GM21360 (cell line): ENCODE measurements around the gene PAFAH1B2.
"Not testable (repeated sequence)": the region's sequence is repeated elsewhere in the genome, so short reads cannot be mapped to it uniquely, and the experiment has no call there.

ENCODE experiments used
- ATAC-seq: cut with Tn5 transposase; IDR thresholded peaks from one replicate; pipeline ENCODE4 v1.9.1; 2021; ENCODE audit warnings: mild to moderate bottlenecking, moderate library complexity; ENCODE audit not compliant: unreplicated experiment

Gene PAFAH1B2, protein sequence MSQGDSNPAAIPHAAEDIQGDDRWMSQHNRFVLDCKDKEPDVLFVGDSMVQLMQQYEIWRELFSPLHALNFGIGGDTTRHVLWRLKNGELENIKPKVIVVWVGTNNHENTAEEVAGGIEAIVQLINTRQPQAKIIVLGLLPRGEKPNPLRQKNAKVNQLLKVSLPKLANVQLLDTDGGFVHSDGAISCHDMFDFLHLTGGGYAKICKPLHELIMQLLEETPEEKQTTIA

GRCh38 chr11:117143871-117144476 is at the start of gene PAFAH1B2:
TSS of gene PAFAH1B2 (plus strand) at chr11:117144287. CDS start at chr11:117152448, 8,161 bp downstream.
- peak; percentile 95 for ATAC-seq

DNA sequence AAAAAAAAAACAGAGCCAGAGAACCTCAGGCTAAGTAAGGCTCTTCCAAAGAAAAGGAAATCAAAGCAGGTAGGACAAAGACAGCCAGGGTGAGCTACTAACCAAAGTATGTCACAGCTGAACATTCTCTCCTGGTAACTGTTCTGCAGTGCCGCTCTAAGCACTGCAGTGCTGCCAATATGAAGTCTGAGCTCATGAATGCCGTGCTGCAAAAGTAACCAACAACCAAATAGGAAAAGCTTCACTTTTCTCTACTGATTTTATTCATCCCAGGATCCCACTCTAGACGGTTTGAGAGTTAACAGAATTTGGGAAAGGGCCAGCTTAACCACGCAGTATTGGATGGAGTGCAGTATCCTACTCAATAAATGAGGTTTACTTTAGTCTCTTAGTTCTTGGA is 49.3 kb upstream of the PAFAH1B2 start:
- ATAC-seq, result no peak

DNA sequence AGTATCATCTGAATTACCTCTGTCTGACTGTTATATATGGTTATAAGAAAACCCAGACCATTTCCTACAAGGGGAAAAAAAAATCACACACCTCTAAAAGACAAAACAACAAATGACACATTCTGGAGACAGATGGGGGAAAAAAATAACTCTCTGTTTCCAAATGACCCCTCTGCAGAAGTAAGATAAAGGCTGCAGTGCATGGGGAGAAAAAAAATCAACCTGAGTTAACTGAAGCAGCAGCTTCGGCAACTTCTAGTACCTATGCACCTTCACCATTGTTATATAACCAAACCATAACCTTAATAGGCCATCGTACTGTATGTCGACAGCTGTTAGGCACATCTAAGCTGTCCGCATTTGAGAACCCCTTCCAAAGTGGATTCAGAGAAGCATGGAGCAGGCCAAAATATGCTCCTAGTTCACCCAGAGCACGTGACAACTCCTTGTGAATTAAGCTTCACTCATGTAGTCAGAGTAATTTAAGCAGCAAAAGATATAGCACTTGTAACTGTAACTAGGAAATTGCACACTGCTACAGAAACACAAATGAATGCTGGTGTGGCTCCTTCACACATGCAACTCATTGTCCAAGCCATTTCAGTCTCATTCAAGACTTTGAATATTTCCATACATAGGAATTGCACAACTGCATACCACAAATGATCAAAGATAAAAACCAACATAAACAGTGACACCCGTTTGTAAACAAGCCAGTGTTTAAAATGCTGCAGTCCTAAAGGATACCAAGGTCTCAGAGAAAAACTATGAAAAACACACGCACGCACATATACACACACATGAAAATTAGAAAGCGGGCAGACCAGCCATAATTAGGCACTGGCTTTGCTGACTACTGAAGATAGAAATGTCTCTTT is 48.6 kb upstream of the PAFAH1B2 start:
- no peak for ATAC-seq

DNA sequence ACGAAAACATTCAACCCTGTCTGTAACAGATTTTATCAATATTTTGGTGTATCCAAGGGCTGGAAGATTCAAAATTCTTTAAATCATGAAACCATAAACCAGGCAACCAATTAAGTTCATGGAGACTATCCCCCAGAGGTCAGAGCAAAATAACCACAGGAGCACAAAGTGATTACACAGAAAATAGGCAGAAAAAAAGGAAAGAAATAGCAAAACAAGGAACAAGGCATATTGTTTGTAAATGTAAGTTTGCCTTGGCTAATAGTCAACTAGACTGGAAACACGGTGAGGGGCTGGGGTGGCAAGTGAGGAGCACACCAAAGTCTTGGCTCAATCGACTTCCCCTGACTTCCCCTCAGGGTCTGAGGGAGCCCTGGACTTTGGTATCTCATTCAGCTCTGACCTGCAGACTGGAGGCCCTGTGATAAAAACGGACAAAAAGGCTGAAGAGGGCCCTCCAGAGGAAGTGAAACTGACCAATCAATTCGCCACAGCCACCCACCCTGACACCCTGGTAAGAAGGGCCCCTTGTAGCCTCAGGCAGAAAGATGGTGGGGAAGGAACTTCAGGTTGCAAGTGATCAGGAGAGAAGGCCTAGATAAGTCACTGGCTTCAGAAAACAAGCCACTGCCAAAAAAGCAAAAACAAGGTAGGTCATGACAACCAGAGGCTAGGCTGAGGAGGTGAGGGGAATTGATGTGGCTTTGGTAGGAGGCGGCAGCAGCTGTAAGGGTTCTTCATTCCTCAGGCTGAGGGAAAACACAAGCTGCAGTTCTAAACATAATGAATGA is 47.7 kb upstream of the PAFAH1B2 start:
- peak; percentile 32 for ATAC-seq

- no peak for ATAC-seq
These were observed 47.1 kb upstream of the PAFAH1B2 start for GRCh38 chr11:117097014-117097388.

GRCh38 chr11:117097389-117098268 is 46.5 kb upstream of the PAFAH1B2 start:
- ATAC-seq, result peak; percentile 26

DNA sequence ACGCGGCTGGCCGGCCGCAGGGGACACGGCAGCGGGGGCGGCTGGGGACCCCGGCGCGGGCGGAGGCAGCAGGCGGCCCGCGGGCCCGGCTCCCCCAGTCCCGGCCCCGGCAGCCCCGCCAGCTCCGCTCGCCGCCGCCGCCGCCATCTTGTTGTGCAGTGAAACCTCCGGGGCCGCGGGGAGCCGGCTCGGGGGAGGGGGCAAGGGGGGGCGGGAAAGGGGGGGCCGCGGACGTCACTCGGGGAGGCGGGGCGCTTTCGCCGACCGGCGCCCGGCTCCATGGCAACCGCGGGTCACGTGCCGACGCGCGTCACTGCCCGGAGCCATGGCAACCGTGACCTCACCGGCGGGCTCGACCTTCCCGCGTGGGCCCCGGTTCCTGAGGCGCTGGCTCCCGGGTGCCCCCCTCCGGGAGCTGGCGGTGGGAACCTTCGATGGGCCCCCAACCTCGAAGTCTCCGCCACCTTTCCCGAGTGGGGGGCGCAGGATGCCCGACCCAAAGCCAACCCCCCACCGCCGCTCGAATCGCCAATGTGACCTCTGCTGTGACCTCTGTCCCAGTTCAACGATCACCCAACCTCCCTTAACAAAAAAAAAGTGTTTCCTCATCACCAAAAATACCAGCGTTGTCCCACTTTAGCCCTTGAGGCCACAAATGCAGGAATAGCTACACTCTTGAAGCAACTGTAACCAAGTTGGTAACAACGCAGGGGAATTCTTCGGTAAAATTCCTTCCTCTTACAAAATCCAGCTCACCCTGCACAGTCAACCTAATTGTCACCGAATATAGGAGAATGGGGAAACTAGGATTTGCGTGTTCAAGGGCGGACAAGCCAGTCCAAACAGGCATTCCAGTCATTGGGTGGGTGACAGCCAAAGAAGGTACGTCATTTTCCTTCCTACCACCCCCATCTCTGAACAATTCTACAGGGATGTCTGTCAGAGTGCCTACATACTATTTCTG is 45.5 kb upstream of the PAFAH1B2 start, which contains the start of gene SIK3:
SIK3 (minus strand) TSS at position 160 of the 964 bp plus-strand sequence; CDS start at position 147, 13 bp downstream.
- ATAC-seq, result peak; percentile 67

- no peak for ATAC-seq
These were observed 44.4 kb upstream of the PAFAH1B2 start for GRCh38 chr11:117099696-117100095.

DNA sequence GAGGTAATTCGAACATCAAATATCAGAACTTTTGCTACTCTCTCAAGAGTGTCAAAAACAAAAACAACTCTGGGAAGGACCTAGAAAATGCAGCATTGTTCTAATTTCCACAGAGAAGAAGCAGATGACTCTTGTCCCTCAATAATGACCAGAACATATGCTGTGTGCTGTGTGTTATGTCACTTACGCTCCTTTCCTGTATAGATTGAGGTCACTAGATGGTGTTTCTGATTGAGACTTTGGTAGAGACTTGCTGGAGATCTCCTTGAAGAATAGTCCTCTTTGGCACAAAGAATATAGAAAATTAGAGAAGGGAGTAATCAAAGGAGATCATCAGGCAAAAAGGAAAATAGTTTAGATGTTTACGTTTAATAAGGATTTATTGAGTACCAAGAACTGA is 43.5 kb upstream of the PAFAH1B2 start:
- ATAC-seq, result no peak

- no peak for ATAC-seq
These were observed 36.1 kb upstream of the PAFAH1B2 start for GRCh38 chr11:117107701-117108590.

DNA sequence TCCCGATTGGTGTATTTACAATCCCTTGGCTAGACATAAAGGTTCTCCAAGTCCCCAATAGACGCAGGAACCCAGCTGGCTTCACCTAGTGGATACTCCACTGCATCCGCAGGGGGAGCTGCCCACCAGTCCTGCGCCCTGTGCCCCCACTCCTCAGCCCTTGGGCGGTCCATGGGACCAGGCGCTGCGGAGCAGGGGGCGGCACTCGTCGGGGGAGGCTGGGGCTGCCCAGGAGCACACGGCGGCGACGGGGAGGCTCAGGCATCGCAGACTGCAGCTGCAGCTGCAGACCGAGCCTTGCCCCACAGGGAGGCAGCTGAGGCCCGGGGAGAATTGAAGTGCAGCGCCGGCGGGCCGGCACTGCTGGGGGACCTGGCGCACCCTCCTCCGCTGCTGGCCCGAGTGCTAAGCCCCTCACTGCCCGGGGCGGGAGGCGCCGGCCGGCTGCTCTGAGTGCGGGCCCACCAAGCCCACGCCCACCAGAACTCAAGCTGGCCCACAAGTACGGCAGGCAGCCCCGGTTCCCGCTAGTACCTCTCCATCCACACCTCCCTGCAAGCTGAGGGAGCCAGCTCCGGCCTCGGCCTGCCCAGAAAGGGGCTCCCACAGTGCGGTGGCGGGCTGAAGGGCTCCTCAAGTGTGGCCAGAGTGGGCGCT is 33.7 kb upstream of the PAFAH1B2 start:
- ATAC-seq, result no peak

DNA sequence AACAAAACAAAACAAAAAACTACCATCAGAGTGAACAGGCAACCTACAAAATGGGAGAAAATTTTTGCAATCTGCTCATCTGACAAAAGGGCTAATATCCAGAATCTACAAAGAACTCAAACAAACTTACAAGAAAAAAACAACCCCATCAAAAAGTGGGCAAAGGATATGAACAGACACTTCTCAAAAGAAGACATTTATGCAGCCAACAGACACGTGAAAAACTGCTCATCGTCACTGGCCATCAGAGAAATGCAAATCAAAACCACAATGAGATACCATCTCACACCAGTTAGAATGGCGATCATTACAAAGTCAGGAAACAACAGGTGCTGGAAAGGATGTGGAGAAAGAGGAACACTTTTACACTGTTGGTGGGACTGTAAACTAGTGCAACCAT is 31.6 kb upstream of the PAFAH1B2 start:
- not testable (repeated sequence) for ATAC-seq

DNA sequence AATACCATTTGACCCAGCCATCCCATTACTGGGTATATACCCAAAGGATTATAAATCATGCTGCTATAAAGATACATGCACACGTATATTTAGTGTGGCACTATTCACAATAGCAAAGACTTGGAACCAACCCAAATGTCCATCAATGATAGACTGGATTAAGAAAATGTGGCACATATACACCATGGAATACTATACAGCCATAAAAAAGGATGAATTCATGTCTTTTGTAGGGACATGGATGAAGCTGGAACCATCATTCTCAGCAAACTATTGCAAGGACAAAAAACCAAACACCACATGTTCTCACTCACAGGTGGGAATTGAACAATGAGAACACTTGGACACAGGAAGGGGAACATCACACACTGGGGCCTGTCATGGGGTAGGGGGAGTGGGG is 31.1 kb upstream of the PAFAH1B2 start:
- not testable (repeated sequence) for ATAC-seq

DNA sequence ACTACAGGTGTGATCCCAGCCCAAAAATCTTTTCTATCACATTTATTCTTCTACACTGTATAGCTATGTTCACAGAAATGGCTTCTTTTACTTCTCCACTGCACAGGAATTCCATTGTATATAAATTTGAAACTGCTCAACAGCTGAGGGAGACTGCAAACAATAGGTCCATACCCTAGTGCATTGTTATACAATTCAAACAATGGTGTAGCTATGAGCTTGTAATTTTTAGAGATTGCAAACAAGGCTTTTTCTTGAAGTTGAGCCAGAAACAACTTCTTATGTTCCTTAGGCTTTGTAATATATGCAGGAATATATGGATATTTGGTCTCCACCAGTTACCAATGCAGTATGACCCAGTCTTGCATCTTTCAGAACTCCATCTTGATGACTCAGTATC is 26.4 kb upstream of the PAFAH1B2 start:
- no peak for ATAC-seq

GRCh38 chr11:117121176-117121575 is 22.9 kb upstream of the PAFAH1B2 start:
- ATAC-seq, result no peak

GRCh38 chr11:117122556-117122955 is 21.5 kb upstream of the PAFAH1B2 start:
- no peak for ATAC-seq
